AG04450 (cell line): ENCODE data around the gene SLC29A3. TPM values are rescaled to one million over a fixed set of nuclear protein-coding genes. Genes with fewer than 3 reads are reported as not detected.

Experiments used
- CTCF ChIA-PET: fragments of 300-600, 350-600 bp; formaldehyde crosslinking; extraction: SDS; loops from one replicate; lab custom pipeline; 2022; ENCODE audit warnings: antibody characterized with exemption, inconsistent platforms; lab: Charles Lee
- POLR2A ChIA-PET: fragments of 350-600 bp; formaldehyde crosslinking; extraction: SDS; loops from one replicate; lab custom pipeline; 2021; ENCODE audit warnings: antibody characterized with exemption, inconsistent platforms; lab: Yijun Ruan, JAX
- DNase-seq: peaks from one replicate; pipeline ENCODE4 v3.0.0-alpha.2; 2011; ENCODE audit warnings: low read depth, low spot score
- H3K27ac ChIP-seq: one replicate; pipeline ENCODE4 v1.5.1; 2012; ENCODE audit warnings: low read depth, low read length, control low read depth
- H3K27me3 ChIP-seq: one replicate; pipeline ENCODE4 v1.6.0; 2012; ENCODE audit warnings: low read length; ENCODE audit not compliant: control insufficient read depth, insufficient read depth
- H3K4me3 ChIP-seq: 2 replicates; pipeline ENCODE4 v1.5.1; 2011; ENCODE audit warnings: mild to moderate bottlenecking, low read depth, low read length, control low read depth
- H3K9me3 ChIP-seq: 2 replicates; pipeline ENCODE4 v1.5.1; 2012; ENCODE audit warnings: low read length; ENCODE audit not compliant: control insufficient read depth, insufficient read depth
- CTCF ChIP-seq: IDR thresholded peaks from 2 replicates; pipeline ENCODE4 v1.5.1; 2011; ENCODE audit warnings: low read depth, low read length, control low read depth, inconsistent platforms
- polyA plus RNA-seq: library from polyadenylated mRNA; depleted of rRNA; stranded (reverse); fragments of >200 nt; gene quantifications from 2 replicates; pipeline ENCODE4 v1.2.3, GENCODE V29; 2011

SLC29A3 gene
- polyA plus RNA-seq, 1 experiment: 2.4 TPM

- H3K4me3 ChIP-seq: no peak overlapping the region
- DNase-seq: no peak
- H3K9me3 ChIP-seq: no peaks in the 10 kb centered on the region
- peaks cover 39% of the 10 kb centered on the region for H3K27me3 ChIP-seq
- TF ChIP-seq CTCF: no peak
- CTCF ChIA-PET: interaction anchor here (0.6 kb wide), 1 partner anchor 571 kb away, joined by 5 read pairs; no protein-coding TSS in a partner anchor
- POLR2A ChIA-PET: no interaction called here
- H3K27ac ChIP-seq: no peak overlapping the region
Observed at GRCh38 chr10:71347587-71348395, 28.7 kb downstream of the SLC29A3 start.

DNA sequence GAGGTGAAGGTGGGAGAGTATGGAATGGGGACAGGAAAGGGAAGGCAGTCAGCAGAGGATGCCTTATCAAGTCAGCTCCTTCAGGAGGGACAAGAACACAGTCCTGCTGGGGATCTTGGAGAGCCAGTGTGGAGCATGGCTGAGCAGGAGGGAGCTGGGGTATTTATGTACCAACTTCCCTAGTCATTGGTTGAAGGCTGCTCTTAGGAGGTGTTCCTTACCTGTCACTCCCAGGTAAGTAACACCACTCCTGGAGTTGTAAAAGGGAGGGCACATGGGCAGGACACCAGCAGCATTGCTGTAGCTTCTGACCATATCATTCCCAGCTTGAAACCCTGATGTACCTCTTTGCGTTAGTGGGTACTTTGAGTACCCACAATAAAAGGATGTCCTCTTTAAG, 29.8 kb downstream of the SLC29A3 start:
- no peak for DNase-seq
- Histone ChIP-seq H3K4me3 (no peak overlapping the region), H3K27ac (no peak overlapping the region), H3K27me3 (peaks cover 39% of the 10 kb centered on the region), H3K9me3 (no peaks in the 10 kb centered on the region)
- no peak for TF ChIP-seq CTCF
- ChIA-PET POLR2A (no interaction called here), CTCF (interaction anchor here (0.6 kb wide), 1 partner anchor 570 kb away, joined by 5 read pairs; no protein-coding TSS in a partner anchor)

DNA sequence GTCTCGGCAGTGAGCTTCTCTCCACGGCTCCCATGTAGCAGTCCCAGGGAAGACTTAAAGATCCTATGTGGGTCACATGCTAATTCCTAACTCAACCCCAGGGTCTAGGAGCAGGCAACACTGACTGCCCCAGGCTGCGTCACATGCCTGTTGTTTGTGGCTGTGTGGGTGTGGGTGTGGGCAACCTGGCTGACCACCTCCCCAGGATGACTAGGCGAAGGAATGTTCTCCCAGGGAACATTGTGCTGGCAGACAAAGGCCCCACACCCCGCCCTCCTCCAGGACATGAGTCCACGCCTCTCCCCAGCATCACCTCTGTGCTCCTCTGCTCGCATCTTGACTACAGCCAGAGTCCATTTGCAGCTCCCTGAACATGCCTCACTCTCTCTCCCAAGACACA, 30.3 kb downstream of the SLC29A3 start:
- DNase-seq: no peak
- ChIA-PET CTCF (no interaction called here), POLR2A (no interaction called here)
- no peak overlapping the region for H3K4me3 ChIP-seq
- peaks cover 34% of the 10 kb centered on the region for H3K27me3 ChIP-seq
- no peak overlapping the region for H3K27ac ChIP-seq
- no peaks in the 10 kb centered on the region for H3K9me3 ChIP-seq
- TF ChIP-seq CTCF: no peak

DNA sequence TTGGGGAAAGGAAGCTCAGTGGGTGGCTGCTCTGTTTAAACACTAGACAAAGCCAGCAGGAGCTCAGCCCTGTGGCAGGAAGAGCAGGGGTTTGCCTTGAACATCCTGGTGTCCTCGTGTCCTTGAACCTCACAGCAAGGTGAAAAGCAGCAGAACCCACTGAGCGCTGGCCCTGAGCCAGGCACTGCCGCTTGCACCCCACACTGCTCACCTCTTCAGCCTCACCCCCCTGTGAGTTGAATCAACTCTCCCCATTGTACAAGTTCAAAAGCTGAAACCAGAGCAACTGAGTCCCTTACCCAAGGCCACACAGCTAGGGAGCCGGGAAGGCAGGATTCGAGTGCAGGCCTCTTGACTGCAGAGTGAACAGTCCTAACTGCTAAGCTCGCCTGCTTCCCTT, 32.0 kb downstream of the SLC29A3 start:
- no peak for DNase-seq
- Histone ChIP-seq H3K27me3 (peaks cover 19% of the 10 kb centered on the region), H3K4me3 (no peak overlapping the region), H3K27ac (no peak overlapping the region), H3K9me3 (no peaks in the 10 kb centered on the region)
- TF ChIP-seq CTCF: no peak
- CTCF ChIA-PET: no interaction called here
- POLR2A ChIA-PET: no interaction called here

DNA sequence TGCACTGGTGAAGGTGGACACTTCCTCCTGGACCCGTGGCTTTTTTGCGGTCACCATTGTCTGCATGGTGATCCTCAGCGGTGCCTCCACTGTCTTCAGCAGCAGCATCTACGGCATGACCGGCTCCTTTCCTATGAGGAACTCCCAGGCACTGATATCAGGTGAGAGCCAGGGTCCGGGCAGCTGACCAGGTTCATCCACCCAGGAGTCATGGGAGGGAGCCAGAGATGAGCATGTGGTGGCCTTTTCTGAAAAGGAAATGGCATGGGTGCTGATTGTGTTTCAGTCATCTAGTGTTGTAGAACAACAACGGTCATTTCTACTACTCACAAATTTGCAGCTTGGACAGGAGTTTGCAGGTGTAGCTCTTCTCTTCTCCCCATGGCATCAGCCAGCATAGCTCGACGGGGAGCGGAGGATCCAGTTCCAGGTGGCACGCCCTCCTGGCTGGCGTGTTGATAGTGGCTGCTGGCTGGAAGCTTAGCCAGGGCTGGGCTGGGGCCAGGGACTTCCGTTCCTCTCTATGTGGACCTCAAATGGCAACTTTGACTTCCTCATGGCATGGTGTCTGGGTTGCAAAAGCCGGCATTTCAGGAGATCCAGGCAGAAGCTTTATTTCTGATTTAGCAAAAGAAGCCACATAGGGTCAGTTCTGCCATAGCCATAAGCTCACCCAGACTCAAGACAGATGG, 32.7 kb downstream of the SLC29A3 start:
- POLR2A ChIA-PET: no interaction called here
- CTCF ChIA-PET: interaction anchor here (1.2 kb wide), 1 partner anchor 257 kb away, joined by 4 read pairs; no protein-coding TSS in a partner anchor
- H3K9me3 ChIP-seq: no peaks in the 10 kb centered on the region
- no peak for TF ChIP-seq CTCF
- no peak overlapping the region for H3K27ac ChIP-seq
- H3K4me3 ChIP-seq: no peak overlapping the region
- DNase-seq: no peak
- H3K27me3 ChIP-seq: peaks cover 13% of the 10 kb centered on the region
